Tongue (tissue), 2 donors: ENCODE results near the gene SCAANT1. TPM values are rescaled to one million over a fixed set of nuclear protein-coding genes. Genes with fewer than 3 reads are reported as not detected.

Source experiments
- DNase-seq: peaks from one replicate; pipeline ENCODE4 v3.0.0-alpha.2; 2015
- total RNA-seq: library from RNA; depleted of rRNA; stranded (reverse); fragments of >200 nt; gene quantifications from one replicate; pipeline ENCODE4 v1.2.3, GENCODE V29; 2014

The SCAANT1 gene
- total RNA-seq, 1 donor from 2014 or later = not detected

DNA sequence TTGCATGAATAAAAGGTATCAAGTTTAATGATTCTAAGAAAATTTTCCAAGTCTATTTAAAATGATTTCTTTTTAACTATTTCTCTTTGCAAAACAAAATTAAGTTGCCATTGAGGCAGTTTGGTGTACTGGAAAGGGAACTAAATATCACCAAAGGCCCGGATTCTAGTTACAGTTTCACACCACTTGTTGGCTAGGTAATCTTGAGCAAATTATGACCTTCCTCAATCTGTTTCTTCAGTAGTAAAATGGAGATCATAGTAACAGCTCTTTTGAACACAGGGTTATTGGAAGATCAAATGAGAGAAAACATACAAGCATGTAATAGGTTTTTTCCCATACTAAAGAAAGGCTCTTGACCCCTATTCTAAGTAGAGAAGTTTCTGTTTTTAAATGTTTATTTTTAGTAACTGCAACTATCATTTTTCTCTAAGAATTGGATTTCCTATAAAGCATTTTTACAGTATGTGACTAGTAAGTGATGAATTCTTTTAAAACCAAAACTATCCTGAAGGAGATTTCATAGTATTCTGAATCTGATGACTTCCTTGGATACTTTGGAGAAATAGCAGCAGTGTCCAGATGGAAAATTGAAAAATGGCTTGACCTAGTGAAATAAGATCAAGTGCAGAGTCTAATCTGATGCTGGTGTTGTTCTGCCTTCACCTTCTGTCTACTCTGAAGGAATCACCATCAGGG is 15.7 kb downstream of the SCAANT1 start:
- DNase-seq = no peak

DNA sequence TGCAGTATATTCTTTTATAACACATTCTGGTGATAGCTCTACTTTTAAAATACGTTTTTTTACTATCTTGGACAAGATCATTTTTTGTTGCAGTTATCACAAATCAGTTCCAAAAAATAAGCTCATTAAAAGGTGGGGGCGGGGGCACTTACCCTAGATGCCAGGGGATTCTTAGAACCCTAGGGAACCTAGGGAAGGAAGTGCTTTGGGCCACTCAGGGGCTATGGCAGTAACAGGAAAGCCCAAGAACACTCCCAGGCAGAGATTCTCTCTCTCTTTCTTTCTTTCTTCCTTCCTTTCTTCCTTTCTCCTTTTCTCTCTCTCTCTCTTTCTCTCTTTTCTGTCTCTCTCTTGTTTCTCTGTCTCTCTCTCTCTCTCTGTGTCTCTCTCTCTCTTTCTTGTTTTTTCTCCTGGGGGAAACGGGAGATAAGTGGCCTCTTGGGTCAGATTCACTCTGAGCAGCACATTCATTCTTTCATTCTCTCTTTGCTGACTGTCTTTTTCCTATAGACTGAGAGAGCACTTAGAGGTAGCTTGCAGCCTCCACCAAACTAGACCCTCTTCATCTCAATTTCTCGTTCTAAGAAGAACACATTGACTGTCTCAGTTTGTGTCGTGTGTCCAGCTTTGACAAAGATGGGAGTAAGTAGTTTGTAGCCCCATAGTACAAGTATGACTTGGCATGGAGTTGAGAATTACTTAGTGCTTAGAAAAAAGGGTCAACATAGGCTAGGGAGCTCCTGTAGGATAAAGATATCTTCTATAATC is 16.6 kb downstream of the SCAANT1 start:
- DNase-seq = no peak

DNA sequence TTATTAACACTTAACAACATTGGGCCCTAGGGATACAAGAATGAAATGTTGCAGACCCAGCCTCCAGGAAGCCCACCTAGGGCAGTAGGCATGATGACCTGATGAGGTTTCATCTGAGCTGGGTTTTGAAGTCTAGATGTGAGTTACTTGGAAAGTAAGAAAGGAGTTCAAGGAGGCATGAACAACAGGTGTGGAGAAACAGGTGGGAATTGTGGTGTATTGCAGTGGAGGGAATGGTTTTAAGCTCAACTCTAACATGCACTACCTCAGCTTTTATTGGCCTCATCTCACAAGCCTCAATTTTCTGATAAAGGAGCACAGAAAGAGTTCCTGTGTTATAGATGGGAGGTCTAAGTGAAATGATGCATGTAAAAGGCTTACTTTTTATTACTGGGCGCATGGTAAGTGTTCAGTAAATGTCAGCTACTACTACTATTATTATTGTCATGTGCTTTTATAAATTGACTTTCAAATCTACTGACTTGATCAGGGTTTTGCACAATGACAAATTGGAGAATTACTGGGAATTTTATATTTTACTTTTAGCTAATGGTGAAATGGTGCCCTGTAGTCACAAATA is 19.3 kb downstream of the SCAANT1 start:
- no peak for DNase-seq

DNA sequence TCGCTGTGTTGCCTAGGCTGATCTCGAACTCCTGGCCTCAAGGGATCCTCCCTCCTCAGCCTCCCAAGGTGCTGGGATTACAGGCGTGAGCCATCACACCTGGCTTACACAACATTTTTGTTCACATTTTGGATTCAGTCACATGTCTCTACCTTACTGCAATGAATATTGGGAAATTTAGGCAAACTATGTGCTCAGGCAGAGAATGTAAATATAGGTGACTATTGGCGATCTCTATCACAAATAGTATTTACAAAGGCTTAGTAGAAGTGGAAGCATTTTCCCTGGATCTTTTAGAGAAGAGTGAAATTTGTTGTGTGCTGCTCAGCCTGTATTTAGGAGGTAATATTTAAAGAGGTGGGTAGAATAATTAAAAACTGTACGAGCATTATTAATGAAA is 20.7 kb downstream of the SCAANT1 start:
- no peak for DNase-seq

DNA sequence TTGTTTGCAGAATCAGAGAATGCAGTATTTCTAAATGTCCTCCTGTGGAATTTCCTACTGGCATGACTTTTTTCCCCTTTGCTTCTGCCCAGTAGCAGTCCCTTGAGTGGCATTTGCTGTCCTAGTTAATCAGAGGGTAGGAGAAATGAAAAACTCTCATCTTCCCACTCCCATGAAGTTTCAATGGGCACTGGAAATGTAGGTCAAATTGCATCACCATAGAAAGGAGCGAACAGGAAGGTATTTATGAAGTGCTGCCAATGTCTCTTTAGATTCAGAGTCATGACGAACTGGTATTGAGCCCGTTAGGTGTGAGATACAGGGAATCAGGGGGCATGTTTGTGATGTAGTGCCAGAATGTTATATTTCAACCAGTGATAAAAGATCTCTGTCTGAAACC is 25.3 kb downstream of the SCAANT1 start:
- no peak for DNase-seq

DNA sequence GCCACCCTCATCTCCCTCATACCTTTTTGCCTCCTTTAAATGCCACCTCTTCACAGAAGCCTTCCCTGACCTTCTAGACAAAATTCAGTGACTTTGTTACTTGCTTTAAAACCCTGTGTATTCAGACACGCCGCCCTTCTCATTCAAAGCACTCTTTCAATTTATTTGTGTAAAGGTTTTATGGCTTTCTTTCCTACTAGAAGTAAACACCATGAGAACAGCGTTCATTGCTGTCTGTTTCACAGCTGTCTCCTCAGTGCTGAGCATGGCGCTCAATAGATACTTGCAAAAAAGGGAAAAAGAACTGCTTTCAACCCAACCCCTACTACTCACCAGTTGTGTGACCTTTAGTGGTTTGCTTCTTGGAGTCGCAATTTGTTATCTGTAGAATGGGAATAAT is 31.5 kb downstream of the SCAANT1 start:
- no peak for DNase-seq

DNA sequence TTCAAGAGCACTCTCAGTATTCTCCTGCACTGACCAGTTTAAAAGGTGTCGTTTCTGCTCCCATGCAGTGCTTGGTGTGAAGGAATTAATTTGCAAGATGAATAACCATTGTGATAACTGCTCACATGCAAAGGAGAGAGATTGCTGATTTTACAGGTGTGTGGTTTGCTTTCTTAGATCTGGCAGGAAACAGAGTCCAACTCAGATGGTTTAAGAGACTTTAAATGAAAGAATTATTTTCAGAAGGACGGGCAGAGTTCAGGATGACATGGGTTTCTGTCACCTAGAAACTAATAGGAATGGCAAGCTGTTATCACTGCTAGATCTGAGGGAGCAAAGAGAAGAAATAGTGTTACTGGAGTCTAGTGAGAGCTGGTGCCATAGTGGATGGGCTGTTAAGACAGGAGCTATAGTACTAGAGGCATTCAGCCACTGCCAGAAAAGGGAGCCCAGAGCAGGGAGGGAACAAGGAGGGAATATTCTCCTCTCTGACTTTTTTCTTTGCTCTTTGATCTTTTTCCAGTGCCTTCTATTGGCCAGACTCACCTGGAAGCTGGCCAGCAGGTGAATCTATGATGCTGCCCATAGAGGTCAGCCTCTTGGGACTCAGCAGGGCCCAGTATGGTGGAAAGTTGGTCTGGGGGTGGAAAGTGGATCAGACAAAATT is 33.7 kb downstream of the SCAANT1 start:
- DNase-seq = no peak

DNA sequence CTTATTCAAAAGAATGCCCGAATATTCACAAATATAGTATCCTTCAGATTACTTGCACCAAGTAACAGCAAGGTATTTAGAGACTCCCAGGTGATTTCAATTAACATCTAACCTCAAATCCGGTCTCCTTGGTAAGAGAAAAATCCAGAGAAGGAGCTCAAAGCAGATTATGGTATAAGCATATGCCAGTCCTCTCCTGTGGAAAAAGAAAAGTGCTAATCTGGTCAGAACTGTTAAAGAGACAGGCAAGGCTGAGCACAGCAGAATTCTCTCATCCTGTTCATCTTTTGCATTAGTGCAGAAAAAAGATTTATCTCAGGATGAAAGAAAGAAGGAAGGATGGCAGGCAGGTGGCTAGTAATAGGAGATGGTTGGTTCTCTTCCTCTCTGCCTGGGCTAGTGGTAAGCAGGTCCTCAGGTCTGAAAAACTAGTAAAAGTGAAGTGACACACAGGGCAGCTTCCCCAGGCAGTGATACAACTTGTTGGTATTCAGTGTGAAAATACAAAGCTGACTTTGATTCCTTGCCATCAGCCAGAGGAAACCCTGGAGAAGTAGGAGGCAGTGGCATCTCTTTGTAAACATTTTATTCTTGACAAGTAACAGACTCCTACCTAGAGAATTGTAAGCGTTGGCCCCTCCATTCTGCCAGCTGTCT is 34.3 kb downstream of the SCAANT1 start:
- no peak for DNase-seq

DNA sequence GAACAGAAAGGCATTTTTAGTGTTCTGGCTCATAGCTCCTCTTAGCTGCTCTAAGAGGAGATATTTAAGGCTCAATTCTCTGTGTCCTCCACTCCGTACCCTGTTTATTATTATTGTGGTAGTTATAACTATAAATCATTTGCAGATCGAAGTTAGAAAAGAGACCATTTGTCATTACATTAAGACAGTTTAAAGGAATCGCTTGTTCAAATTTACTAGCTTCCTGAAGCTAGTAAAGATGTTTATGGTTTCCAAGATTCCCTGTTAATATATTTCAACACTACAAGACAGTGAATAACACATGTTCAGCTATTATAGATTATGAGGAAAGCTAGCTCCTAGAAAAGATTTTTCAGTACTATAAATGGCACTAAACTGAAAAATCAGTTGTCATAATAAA is 35.9 kb downstream of the SCAANT1 start:
- DNase-seq = no peak

DNA sequence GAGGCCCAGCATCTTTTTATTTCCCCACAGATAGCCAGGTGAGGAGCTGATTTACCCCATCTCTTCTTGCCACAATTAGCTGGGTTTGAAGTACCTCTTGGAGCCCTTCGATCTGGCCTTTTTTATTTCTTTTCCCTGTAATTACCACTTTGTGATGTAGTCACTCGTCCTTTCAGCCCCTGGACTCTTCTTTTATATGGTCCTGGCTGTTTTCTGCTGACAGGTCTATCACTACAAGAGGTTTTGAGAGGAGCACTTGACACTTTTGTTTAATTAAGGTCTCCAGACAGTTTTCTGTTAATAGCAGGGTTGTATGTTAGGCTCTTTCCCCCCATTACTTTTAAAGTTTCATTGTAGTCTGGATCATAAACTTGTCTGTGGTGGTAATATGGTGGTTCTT is 36.7 kb downstream of the SCAANT1 start:
- DNase-seq = no peak

DNA sequence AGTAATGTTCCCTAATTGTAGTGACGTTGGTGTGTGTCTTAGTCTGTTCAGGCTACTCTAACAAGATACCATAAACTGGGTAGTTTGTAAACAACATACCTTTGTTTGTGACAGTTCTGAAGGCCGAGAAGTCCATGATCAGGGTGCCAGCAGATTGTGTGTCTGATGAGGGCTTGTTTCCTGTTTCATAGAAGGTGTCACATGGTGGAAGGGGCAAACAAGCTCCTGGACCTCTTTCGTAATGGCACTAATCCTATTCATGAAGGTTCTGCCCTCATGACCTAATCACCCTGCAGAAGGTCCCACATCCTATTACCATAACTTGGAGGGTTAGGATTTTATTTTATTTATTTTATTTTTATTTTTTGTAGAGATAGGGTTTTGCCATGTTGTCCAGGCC is 37.4 kb downstream of the SCAANT1 start:
- DNase-seq = no peak

DNA sequence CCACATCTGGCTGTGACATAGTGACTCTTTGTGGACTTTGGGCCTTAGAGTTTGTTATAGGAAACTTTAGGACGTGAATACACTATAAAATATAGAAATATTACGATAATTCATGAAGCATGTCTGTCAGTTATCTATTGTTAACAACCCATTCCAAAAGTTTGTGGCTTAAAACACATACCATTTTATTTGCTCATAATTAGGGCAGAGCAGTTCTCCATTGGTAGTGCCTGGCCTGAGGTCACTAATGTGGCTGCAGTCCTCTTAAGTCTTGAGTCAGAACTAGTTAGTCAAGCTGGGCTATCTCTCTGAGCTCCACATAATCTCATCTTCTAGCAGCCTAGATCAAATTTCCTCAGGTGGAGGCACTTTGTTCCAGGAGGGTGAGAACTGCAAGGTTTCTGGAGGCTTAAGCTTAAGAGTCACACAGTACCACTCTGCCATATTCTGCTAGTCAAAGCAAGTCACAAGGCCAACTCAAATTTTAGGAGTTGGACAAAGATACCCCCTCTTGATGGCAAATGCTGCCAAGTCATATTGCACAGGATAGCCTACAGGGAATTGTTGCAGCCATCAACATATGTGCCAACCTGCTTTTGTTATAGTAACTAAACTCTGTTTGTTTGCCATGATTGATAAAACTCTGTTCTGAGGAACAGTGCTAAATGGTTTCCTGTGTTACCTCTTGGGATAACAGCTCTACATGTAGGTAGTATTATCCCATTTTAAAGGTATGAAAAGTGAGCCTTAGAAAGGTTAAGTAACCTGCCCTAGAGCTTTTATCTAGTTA is 39.9 kb downstream of the SCAANT1 start:
- no peak for DNase-seq

DNA sequence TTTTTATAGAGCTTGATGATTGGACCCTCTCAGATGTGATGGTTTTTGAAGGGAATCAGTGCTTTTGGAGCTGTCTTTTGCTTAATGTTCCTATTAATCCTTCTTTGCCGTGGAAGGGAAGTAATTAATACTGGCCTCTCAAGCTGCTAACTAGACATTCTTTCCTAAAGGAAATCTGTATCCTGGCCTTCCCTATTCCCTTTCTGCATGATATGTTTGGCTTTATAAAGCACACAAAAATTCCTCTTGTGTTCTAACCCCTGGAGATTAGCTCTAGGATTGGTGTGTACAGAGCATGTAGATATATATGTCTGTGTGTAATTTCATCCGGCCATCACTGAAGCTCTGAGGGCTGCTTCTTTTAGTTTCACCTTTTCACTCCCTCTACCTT is 41.6 kb downstream of the SCAANT1 start:
- DNase-seq = no peak

DNA sequence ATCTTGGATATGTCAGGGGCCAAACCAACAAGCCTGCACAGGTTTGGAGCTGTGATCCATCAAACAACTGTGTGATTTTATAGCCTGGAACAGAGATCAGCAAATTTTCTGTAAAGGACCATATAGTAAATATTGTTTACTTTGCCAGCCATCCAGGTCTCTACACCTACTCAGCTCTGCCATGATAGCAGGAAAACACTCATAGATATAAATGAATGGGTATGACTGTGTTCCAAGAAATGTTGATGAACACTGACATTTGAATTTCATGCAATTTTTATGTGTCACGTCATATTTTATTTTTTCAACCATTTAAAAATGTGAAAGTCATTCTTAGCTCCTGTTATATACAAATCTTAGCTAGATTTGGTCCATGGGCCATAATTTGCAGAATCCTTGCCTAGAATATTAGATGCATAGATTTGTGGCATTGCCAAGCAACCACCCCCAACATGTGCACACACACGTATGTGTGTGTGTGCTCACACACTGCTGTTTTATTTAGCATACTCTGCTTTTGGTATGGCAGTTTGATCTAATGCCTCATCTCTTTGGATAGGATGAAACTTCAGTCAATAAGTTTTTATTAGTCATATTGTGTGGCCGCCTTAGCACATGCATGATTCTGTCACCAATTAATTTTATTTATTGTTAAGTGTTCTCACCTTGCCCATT is 42.1 kb downstream of the SCAANT1 start:
- DNase-seq = no peak

DNA sequence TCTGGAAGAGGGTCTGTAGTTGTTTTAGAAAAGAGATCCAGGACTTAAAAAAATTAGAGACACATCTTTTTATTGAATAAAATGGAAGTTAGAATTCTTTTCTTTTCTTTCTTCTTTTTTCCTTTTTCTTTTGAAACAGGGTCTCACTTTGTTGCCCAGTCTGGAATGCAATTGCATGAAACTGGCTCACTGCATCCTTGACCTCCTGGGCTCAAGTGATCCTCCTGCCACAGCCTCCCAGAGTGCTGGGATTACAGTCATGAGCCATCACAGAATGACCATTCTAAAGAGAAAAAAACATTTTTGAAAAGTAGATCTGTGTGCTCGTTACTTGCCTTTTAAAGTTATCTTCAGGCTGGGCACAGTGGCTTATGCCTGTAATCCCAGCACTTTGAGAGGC is 45.0 kb downstream of the SCAANT1 start:
- DNase-seq = no peak

DNA sequence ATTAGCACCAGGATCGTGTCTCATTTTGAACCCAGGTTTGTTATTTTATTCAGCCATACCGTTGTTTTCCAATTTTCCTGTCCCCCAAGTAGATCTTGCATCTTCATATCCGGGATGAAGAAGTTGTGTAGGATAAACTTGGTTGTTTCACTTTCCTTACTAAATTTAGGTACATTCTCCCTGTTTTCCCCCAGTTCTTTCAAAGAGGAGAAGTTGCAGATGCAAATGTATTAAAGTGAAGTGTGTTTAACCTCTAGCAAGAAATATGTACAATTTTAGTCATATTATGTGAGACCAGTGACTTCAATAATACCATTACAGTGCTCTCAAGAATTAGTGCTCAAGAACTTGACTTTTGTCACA is 47.2 kb downstream of the SCAANT1 start:
- DNase-seq = peak; percentile 8

DNA sequence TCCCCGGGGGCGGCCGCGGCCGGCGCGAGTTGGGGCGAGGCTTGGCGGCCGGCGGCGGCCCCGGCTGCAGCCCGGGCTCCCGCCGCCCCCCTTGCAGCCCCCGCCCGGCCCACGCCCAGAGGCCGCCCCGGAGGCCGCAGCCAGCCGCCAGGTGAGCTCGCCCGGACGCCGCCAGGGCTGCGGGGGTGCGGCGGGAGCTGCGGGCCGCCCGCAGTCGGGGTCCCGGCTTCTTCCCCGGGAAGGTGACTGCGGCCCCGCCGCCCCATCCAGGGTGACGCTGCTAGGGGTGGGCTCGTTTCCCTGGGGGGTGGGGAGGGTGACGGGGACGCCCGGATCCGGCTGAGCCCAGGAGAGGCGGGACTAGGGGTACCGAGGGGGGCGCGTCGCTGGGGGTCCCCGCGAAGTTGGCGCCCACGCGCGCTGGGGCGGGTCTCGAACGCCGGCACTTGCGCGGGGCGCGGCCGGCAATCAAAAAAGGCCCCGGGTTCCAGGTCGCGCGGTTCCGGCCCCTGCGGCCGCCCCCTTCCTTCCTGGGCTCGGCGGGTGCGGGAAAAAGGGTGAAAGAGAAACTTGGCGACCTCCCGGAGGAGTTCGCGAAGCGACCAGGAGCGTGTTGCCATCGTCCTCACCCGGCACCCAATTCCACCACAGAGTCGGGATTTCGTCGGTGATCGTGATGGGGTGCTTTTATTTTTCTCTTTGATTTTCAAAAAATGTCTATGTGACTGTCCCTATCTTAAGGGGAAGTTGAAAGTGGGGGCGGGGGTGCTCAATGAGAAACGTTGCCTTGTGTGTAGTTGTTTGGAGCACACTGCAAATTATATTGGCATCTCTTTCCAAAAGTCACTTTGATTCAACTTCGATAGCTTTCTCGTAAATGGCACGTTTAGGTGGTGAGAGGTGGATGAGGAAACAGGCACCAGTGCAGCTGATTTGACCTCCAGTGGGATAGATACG is 47.9 kb downstream of the SCAANT1 start:
- DNase-seq = peak; percentile 50

DNA sequence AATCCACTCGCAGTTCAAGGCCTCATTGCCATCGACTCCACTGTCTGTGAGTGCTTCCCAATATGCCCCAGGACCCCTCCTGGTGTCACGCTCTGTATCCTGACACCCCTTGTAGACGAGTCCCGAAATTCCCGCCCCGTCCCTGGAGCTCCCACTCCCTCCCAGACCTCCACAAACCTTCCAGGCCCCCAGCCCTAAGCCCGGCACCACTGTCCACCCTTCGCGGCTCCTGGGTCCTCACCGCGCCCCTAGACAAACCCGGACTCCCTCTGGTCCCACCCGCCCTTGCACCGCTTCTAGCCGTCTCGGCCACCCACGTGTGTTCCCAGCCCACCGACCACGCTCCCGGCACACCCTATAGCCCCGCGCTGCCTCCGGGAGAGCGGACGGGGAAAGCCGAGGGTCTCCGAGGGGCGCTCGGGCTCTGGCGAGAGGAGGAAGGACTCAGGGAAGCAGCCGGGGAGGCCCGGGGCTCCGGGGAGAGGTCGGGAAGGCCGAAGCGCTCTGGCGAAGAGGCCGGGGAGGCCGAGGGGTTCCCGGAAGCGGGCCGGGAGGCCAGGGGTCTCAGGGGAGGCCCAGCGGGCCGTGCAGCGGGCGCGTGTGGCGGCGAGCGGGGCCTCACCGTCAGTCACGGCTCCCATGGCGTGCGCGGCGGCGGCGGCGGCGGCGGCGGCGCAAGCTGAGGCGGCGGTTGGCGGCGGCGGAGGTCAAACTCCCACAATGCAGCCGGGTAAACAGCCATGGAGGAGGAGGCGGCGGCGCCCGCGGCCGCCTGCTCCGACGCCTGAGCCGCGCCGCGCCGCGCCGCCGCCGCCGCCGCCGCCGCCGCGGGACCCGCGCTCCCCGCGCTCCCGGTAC is 48.8 kb downstream of the SCAANT1 start, which contains the start of the genes ATXN7 and THOC7:
ATXN7 (plus strand) TSS at position 718 of the 858 bp plus-strand sequence. CDS start 48,732 bp downstream, outside the sequence.
THOC7 (minus strand) TSS at position 656 of the 858 bp plus-strand sequence; CDS start at position 641, 15 bp downstream.
- peak; percentile 80 for DNase-seq

DNA sequence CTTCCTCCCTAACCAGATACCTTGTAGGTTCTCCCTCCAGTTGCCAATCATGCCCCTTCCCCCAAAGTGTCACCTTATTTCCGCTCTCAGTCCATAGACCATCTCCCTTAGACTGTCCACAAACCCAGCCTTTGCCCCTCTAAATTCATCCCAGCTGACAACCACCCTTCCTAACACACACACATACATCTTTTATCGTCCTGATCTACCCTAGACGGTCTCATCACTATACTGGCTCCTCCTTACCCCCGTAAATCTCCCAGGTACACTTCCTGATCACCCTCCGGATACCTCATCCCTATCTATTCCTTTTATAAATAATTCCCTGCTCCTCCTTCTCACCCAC is 49.4 kb downstream of the SCAANT1 start:
- no peak for DNase-seq
